ENCODE measurements around the gene HSP90AB1. TPM values are rescaled to one million over a fixed set of nuclear protein-coding genes. Genes with fewer than 3 reads are reported as not detected.

The HSP90AB1 gene
- total RNA-seq, 1 experiment from 2014 or later = 1,280 TPM

DNA sequence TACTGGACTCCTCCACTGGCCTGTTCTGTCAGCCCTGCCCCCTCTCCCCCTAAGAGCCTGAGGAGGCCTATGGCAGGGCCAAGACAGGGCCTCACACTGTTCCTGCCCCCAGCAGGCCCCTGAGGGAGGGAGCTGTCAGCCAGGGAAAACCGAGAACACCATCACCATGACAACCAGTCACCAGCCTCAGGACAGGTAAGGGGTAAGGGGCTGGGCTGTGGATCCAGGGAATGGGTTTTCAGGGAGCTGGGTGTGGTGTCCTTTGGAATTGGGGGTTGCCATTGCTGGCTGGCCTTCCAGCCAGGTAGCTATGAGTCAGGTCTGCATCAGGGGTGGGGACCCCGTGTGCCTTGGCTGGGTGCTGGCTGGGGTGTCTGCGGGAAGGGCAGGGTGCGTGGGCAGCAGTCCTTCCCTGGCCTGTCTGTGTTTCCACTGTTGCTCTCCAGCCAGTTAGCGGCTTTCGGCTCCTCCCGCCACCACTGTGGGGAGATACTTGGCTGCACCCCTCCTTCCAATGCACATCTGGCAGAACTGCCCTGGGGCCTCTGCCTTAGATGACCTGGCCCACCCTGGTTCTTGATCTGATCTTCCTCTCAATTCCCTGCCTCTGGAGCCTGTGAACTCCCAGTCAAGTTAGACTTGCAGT lies 19.6 kb upstream of the HSP90AB1 start:
- POLR2A ChIA-PET (ENCODE audit: unreplicated experiment) = no interaction called here
- H4K20me1 ChIP-seq (ENCODE audit: low read length) = peaks cover 5% of the 10 kb centered on the region; the same call in 1 of the 2 replicates
- H3K4me3 ChIP-seq (ENCODE audit: low read length) = no peak overlapping the region
- DNase-seq (no peak), ATAC-seq (no peak)
- intact Hi-C loops (cut with micrococcal nuclease) = no loop called here
- H3K9me3 ChIP-seq (ENCODE audit: low read length) = no peaks in the 10 kb centered on the region
- no peaks in the 10 kb centered on the region for H3K27me3 ChIP-seq (ENCODE audit: low read length)
- no peaks in the 10 kb centered on the region for H3K9me2 ChIP-seq (replicated peaks; ENCODE audit: low read length)
- H2AFZ ChIP-seq (ENCODE audit: low read length) = no peak overlapping the region
- H3F3A ChIP-seq (ENCODE audit: low read length, unreplicated experiment) = no peaks in the 10 kb centered on the region
- no peak overlapping the region for H3K27ac ChIP-seq (ENCODE audit: low read length)
- BruUV-seq (replicated peaks) = no TSS peak
- no peak for TF ChIP-seq EZH2phosphoT487 (IDR thresholded peaks at IDR 0.05; ENCODE audit: borderline replicate concordance, low read length)
- no peak for TF ChIP-seq EZH2 (IDR thresholded peaks at IDR 0.05; ENCODE audit: low read length, unreplicated experiment)
- TF ChIP-seq, protein P1, sequence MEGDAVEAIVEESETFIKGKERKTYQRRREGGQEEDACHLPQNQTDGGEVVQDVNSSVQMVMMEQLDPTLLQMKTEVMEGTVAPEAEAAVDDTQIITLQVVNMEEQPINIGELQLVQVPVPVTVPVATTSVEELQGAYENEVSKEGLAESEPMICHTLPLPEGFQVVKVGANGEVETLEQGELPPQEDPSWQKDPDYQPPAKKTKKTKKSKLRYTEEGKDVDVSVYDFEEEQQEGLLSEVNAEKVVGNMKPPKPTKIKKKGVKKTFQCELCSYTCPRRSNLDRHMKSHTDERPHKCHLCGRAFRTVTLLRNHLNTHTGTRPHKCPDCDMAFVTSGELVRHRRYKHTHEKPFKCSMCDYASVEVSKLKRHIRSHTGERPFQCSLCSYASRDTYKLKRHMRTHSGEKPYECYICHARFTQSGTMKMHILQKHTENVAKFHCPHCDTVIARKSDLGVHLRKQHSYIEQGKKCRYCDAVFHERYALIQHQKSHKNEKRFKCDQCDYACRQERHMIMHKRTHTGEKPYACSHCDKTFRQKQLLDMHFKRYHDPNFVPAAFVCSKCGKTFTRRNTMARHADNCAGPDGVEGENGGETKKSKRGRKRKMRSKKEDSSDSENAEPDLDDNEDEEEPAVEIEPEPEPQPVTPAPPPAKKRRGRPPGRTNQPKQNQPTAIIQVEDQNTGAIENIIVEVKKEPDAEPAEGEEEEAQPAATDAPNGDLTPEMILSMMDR (conservative IDR thresholded peaks at IDR 0.05; ENCODE audit: low read depth, low read length) = no peak
- no peak overlapping the region for H3K9ac ChIP-seq (ENCODE audit: low read length)
- peaks cover 32% of the 10 kb centered on the region for H3K79me2 ChIP-seq (ENCODE audit: low read length)
- CTCF ChIA-PET = no interaction called here
- H3K4me2 ChIP-seq (ENCODE audit: low read length) = no peak overlapping the region
- peaks cover 8% of the 10 kb centered on the region for H3K36me3 ChIP-seq (ENCODE audit: low read depth, low read length)
- H3K4me1 ChIP-seq (ENCODE audit: insufficient read depth, low read length) = peaks cover 10% of the 10 kb centered on the region

GRCh38 chr6:44228031-44228430 lies 18.9 kb upstream of the HSP90AB1 start:
- Histone ChIP-seq H3K9me3 (ENCODE audit: low read length) (no peaks in the 10 kb centered on the region), H4K20me1 (ENCODE audit: low read length) (peaks cover 5% of the 10 kb centered on the region; the same call in 1 of the 2 replicates), H3K4me2 (ENCODE audit: low read length) (no peak overlapping the region), H3K4me3 (ENCODE audit: low read length) (no peak overlapping the region), H3F3A (ENCODE audit: low read length, unreplicated experiment) (no peaks in the 10 kb centered on the region), H3K27ac (ENCODE audit: low read length) (no peak overlapping the region), H3K9ac (ENCODE audit: low read length) (no peak overlapping the region), H2AFZ (ENCODE audit: low read length) (no peak overlapping the region), H3K79me2 (ENCODE audit: low read length) (peaks cover 32% of the 10 kb centered on the region), H3K9me2 (replicated peaks; ENCODE audit: low read length) (no peaks in the 10 kb centered on the region), H3K27me3 (ENCODE audit: low read length) (no peaks in the 10 kb centered on the region), H3K4me1 (ENCODE audit: insufficient read depth, low read length) (peaks cover 10% of the 10 kb centered on the region), H3K36me3 (ENCODE audit: low read depth, low read length) (peaks cover 14% of the 10 kb centered on the region)
- BruUV-seq (replicated peaks) = no TSS peak
- TF ChIP-seq EZH2phosphoT487 (IDR thresholded peaks at IDR 0.05; ENCODE audit: borderline replicate concordance, low read length) (no peak), EZH2 (IDR thresholded peaks at IDR 0.05; ENCODE audit: low read length, unreplicated experiment) (no peak)
- TF ChIP-seq, protein P1 (conservative IDR thresholded peaks at IDR 0.05; ENCODE audit: low read depth, low read length) = no peak
- DNase-seq (no peak), ATAC-seq (no peak)
- intact Hi-C loops (cut with micrococcal nuclease) = no loop called here
- POLR2A ChIA-PET (ENCODE audit: unreplicated experiment) = no interaction called here
- CTCF ChIA-PET = no interaction called here

- Histone ChIP-seq H3K27ac (ENCODE audit: low read length) (no peak overlapping the region), H3K9me3 (ENCODE audit: low read length) (no peaks in the 10 kb centered on the region), H2AFZ (ENCODE audit: low read length) (no peak overlapping the region), H3K4me2 (ENCODE audit: low read length) (no peak overlapping the region), H3K27me3 (ENCODE audit: low read length) (no peaks in the 10 kb centered on the region), H3K9me2 (replicated peaks; ENCODE audit: low read length) (no peaks in the 10 kb centered on the region), H3K36me3 (ENCODE audit: low read depth, low read length) (peaks cover 14% of the 10 kb centered on the region), H3K4me3 (ENCODE audit: low read length) (no peak overlapping the region), H3K79me2 (ENCODE audit: low read length) (peaks cover 32% of the 10 kb centered on the region), H3F3A (ENCODE audit: low read length, unreplicated experiment) (no peaks in the 10 kb centered on the region), H3K9ac (ENCODE audit: low read length) (no peak overlapping the region), H3K4me1 (ENCODE audit: insufficient read depth, low read length) (peaks cover 11% of the 10 kb centered on the region), H4K20me1 (ENCODE audit: low read length) (peaks cover 5% of the 10 kb centered on the region; the same call in 1 of the 2 replicates)
- TF ChIP-seq, protein P1 (conservative IDR thresholded peaks at IDR 0.05; ENCODE audit: low read depth, low read length) = no peak
- TF ChIP-seq EZH2phosphoT487 (IDR thresholded peaks at IDR 0.05; ENCODE audit: borderline replicate concordance, low read length) = no peak
- TF ChIP-seq EZH2 (IDR thresholded peaks at IDR 0.05; ENCODE audit: low read length, unreplicated experiment) = no peak
- BruUV-seq (replicated peaks) = no TSS peak
- CTCF ChIA-PET = no interaction called here
- POLR2A ChIA-PET (ENCODE audit: unreplicated experiment) = no interaction called here
- intact Hi-C loops (cut with micrococcal nuclease) = no loop called here
- ATAC-seq (no peak), DNase-seq (no peak)
Measured at GRCh38 chr6:44228433-44228832, 18.5 kb upstream of the HSP90AB1 start.

Data from PC-3 (cell line).